Gastroesophageal sphincter (tissue), 4 donors: ENCODE data around the gene AP3S1. TPM values are rescaled to one million over a fixed set of nuclear protein-coding genes. Genes with fewer than 3 reads are reported as not detected.
"Not testable (repeated sequence)": the region's sequence is repeated elsewhere in the genome, so short reads cannot be mapped to it uniquely, and the experiment has no call there.

ENCODE experiments used
- ATAC-seq: fragments of 150-250 bp; one replicate; pipeline ENCODE4 v1.9.1; 2016; ENCODE audit warnings: mild to moderate bottlenecking, moderate library complexity
- H3K27ac ChIP-seq, 4 donors: fragments of 200-600 bp; sonication (generic) in 3 of 4; 1 replicate in 3 of 4; 2 replicates in 1 of 4; pipeline ENCODE4 v1.5.1; 2016 to 2019
- H3K27me3 ChIP-seq: fragments of 200-600 bp; sonication (generic); one replicate; pipeline ENCODE4 v1.5.1; 2019
- H3K36me3 ChIP-seq, 2 donors: fragments of 200-600 bp; sonication (generic); one replicate each; pipeline ENCODE4 v1.5.1; 2019; ENCODE audit warnings: control low read depth in 1 of 2
- H3K4me1 ChIP-seq, 3 donors: fragments of 200-600 bp; sonication (generic); 1 replicate in 2 of 3; 2 replicates in 1 of 3; pipeline ENCODE4 v1.5.1; 2016 to 2019; ENCODE audit warnings: control low read depth in 2 of 3
- H3K4me3 ChIP-seq, 2 donors: fragments of 200-600 bp; sonication (generic); one replicate each; pipeline ENCODE4 v1.5.1; 2019; ENCODE audit warnings: mild to moderate bottlenecking in 1 of 2, moderate library complexity in 1 of 2
- H3K9me3 ChIP-seq, 3 donors: fragments of 200-600 bp; sonication (generic); one replicate each; pipeline ENCODE4 v1.5.1; 2017 to 2019; ENCODE audit warnings: control low read depth in 2 of 3
- CTCF ChIP-seq, 4 experiments: fragments of 200-600 bp in 2 of 4; fragments of 450-650 bp in 2 of 4; sonication (generic) in 1 of 4; IDR thresholded peaks; one replicate each; pipeline ENCODE4 v1.5.1; 2017 to 2019; ENCODE audit warnings: antibody characterized with exemption in 4 of 4, mild to moderate bottlenecking in 2 of 4, moderate library complexity in 2 of 4
- EP300 ChIP-seq: sonication (generic); formaldehyde crosslinking; IDR thresholded peaks from one replicate; pipeline ENCODE4 v1.6.1; 2017; ENCODE audit warnings: antibody characterized with exemption, mild to moderate bottlenecking
- POLR2A ChIP-seq, 2 donors: fragments of 450-650 bp; IDR thresholded peaks; one replicate each; pipeline ENCODE4 v1.6.1; 2017; ENCODE audit warnings: antibody characterized with exemption in 2 of 2, mild to moderate bottlenecking in 2 of 2, moderate library complexity in 1 of 2
- POLR2AphosphoS5 ChIP-seq: sonication (generic); formaldehyde crosslinking; IDR thresholded peaks from one replicate; pipeline ENCODE4 v1.6.1; 2017; ENCODE audit warnings: antibody characterized with exemption
- WGBS, 2 donors: methylation state at CpG; one replicate each; pipeline ENCODE4 v1.1.5; 2018; ENCODE audit warnings: low coverage in 1 of 2; 5-methylcytosine and 5-hydroxymethylcytosine counted together
- total RNA-seq, 4 donors: library from RNA; depleted of rRNA; stranded (reverse); fragments of >200 nt; gene quantifications; one replicate each; pipeline ENCODE4 v1.1.0, GENCODE V29; 2016

The AP3S1 gene
- total RNA-seq, 4 donors from 2014 or later = 62.1 to 200 (median 99.5) TPM

GRCh38 chr5:115920171-115920725 lies 78.5 kb downstream of the AP3S1 start:
- no peak overlapping the region for H3K4me3 ChIP-seq
- peaks cover 0 to 6% of the 10 kb centered on the region in 2 donors for H3K36me3 ChIP-seq
- 41 to 55% methylated on average over 2 to 3 of the region's 3 CpGs for WGBS, 2 donors
- no peak for ATAC-seq
- no peak overlapping the region for H3K27ac ChIP-seq
- H3K9me3 ChIP-seq = no peaks in the 10 kb centered on the region
- TF ChIP-seq EP300 (no peak), POLR2A (IDR thresholded peaks at IDR 0.05) (no peak), CTCF (IDR thresholded peaks at IDR 0.05) (no peak), POLR2AphosphoS5 (no peak)
- H3K4me1 ChIP-seq = no peaks in the 10 kb centered on the region
- no peaks in the 10 kb centered on the region for H3K27me3 ChIP-seq

- not testable (repeated sequence) for H3K4me1 ChIP-seq, H3K27me3 ChIP-seq, H3K9me3 ChIP-seq, ATAC-seq, H3K27ac ChIP-seq, H3K36me3 ChIP-seq, H3K4me3 ChIP-seq
- WGBS, 2 donors = 88 to 96% methylated on average over 10 of the region's 12 CpGs
These were observed 87.1 kb downstream of the AP3S1 start for GRCh38 chr5:115928578-115929407.

- not testable (repeated sequence) for H3K27me3 ChIP-seq, H3K9me3 ChIP-seq, H3K36me3 ChIP-seq, H3K4me3 ChIP-seq, H3K27ac ChIP-seq, H3K4me1 ChIP-seq, ATAC-seq
- WGBS, 2 donors = 87 to 97% methylated on average over 16 of the region's 17 CpGs
These were observed 88.4 kb downstream of the AP3S1 start for GRCh38 chr5:115930171-115930570.

GRCh38 chr5:115930630-115931337 lies 89.0 kb downstream of the AP3S1 start:
- H3K4me1 ChIP-seq = no peaks in the 10 kb centered on the region
- no peaks in the 10 kb centered on the region for H3K27me3 ChIP-seq
- H3K27ac ChIP-seq = no peak overlapping the region
- H3K36me3 ChIP-seq = no peaks in the 10 kb centered on the region
- no peaks in the 10 kb centered on the region for H3K9me3 ChIP-seq
- 91 to 94% methylated on average over 3 to 4 of the region's 4 CpGs for WGBS, 2 donors
- no peak for ATAC-seq
- no peak overlapping the region for H3K4me3 ChIP-seq
- TF ChIP-seq POLR2A (IDR thresholded peaks at IDR 0.05) (no peak), POLR2AphosphoS5 (no peak)

GRCh38 chr5:115932991-115933390 lies 91.3 kb downstream of the AP3S1 start:
- TF ChIP-seq POLR2AphosphoS5 (no peak), POLR2A (IDR thresholded peaks at IDR 0.05) (no peak), EP300 (no peak), CTCF (IDR thresholded peaks at IDR 0.05) (no peak)
- Histone ChIP-seq H3K9me3 (no peaks in the 10 kb centered on the region), H3K27ac (no peak overlapping the region), H3K36me3 (no peaks in the 10 kb centered on the region), H3K27me3 (no peaks in the 10 kb centered on the region), H3K4me1 (no peaks in the 10 kb centered on the region), H3K4me3 (no peak overlapping the region)
- 82 to 88% methylated on average over 5 of the region's 6 CpGs for WGBS, 2 donors
- no peak for ATAC-seq

GRCh38 chr5:115934388-115934974 lies 92.7 kb downstream of the AP3S1 start:
- H3K4me1 ChIP-seq = no peaks in the 10 kb centered on the region
- H3K36me3 ChIP-seq = no peaks in the 10 kb centered on the region
- TF ChIP-seq POLR2A (IDR thresholded peaks at IDR 0.05) (no peak), POLR2AphosphoS5 (no peak), CTCF (IDR thresholded peaks at IDR 0.05) (no peak), EP300 (no peak)
- H3K27ac ChIP-seq = no peak overlapping the region
- H3K27me3 ChIP-seq = no peaks in the 10 kb centered on the region
- 68 to 96% methylated on average over 4 to 10 of the region's 10 CpGs for WGBS, 2 donors
- H3K9me3 ChIP-seq = no peaks in the 10 kb centered on the region
- no peak for ATAC-seq
- no peak overlapping the region for H3K4me3 ChIP-seq
